HG03060 (cell line): ENCODE results near the gene SEC11C.
"Not testable (repeated sequence)": the region's sequence is repeated elsewhere in the genome, so short reads cannot be mapped to it uniquely, and the experiment has no call there.

Experiments used
- ATAC-seq: cut with Tn5 transposase; IDR thresholded peaks from one replicate; pipeline ENCODE4 v1.9.1; 2021; ENCODE audit warnings: low read depth, moderate number of reproducible peaks; ENCODE audit not compliant: unreplicated experiment

SEC11C gene

GRCh38 chr18:59139615-59140301, at the start of gene SEC11C:
Gene SEC11C (plus strand): TSS chr18:59139884. CDS start chr18:59139949, 65 bp downstream.
- ATAC-seq = peak; percentile 82

GRCh38 chr18:59090966-59091603, 48.6 kb upstream of the SEC11C start:
- ATAC-seq = no peak

- no peak for ATAC-seq
Observed at GRCh38 chr18:59093668-59094067, 46.0 kb upstream of the SEC11C start.

- ATAC-seq = no peak
Observed at GRCh38 chr18:59094569-59094968, 45.1 kb upstream of the SEC11C start.

- no peak for ATAC-seq
Observed at GRCh38 chr18:59096098-59096789, 43.4 kb upstream of the SEC11C start.

- no peak for ATAC-seq
Observed at GRCh38 chr18:59101830-59102414, 37.8 kb upstream of the SEC11C start.

- no peak for ATAC-seq
Observed at GRCh38 chr18:59109375-59109774, 30.3 kb upstream of the SEC11C start.

GRCh38 chr18:59114160-59114559, 25.5 kb upstream of the SEC11C start:
- ATAC-seq = no peak

- peak; percentile 47 for ATAC-seq
Observed at GRCh38 chr18:59123588-59124369, 15.9 kb upstream of the SEC11C start.

GRCh38 chr18:59124370-59124704, 15.3 kb upstream of the SEC11C start:
- no peak for ATAC-seq

- no peak for ATAC-seq
Observed at GRCh38 chr18:59127047-59127446, 12.6 kb upstream of the SEC11C start.

GRCh38 chr18:59129951-59130703, 9.6 kb upstream of the SEC11C start:
- no peak for ATAC-seq

- ATAC-seq = no peak
Observed at GRCh38 chr18:59132810-59133465, 6.7 kb upstream of the SEC11C start.

GRCh38 chr18:59139291-59139614, 431 bp upstream of the SEC11C start:
- ATAC-seq = peak; percentile 38

- no peak for ATAC-seq
Observed at GRCh38 chr18:59140302-59140885, 710 bp downstream of the SEC11C start.

- ATAC-seq = no peak
Observed at GRCh38 chr18:59141294-59142068, 1.8 kb downstream of the SEC11C start.

GRCh38 chr18:59142274-59142673, 2.6 kb downstream of the SEC11C start:
- no peak for ATAC-seq

GRCh38 chr18:59142800-59143416, 3.2 kb downstream of the SEC11C start:
- ATAC-seq = not testable (repeated sequence)
